ENCODE results near the gene SUPT3H.

SUPT3H gene

DNA sequence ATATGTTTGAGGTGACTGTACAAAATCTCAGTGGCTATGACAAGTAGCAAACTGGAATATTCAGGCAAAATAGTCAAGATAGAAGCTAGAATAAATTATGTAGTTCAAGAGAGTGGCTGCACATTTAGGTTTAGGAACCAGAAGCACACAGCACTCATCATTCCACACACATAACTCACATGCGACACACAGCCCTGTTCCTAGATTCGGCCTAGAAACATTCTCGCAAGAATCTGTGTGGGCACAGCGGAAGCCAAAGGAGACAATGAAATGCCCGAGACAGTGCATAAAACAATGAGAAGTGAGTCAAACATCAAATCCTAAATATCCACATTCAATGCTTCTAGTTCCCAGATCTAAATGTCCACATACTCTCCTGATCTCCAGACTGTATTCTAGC is 9.5 kb upstream of the SUPT3H start:
- no peak for DNase-seq

DNA sequence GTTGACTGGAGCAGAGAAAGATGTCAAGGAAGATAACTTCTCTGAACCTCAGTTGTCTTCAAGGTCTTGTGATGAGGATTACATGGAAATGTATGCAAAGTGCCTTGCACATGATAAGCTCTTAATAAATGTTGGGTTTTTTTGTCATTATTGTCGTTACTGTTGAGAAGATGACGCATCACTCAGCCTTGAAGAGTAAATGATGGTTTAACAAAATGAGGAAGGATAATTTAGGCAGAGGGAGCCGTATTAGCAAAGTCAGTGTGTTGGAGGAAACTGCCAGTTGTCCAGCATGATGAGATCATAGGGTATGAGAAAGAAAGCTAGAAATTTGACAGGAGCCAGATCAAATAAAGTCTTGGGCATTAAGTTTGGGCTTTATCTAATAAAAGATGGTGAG is 8.8 kb upstream of the SUPT3H start:
- no peak for DNase-seq

DNA sequence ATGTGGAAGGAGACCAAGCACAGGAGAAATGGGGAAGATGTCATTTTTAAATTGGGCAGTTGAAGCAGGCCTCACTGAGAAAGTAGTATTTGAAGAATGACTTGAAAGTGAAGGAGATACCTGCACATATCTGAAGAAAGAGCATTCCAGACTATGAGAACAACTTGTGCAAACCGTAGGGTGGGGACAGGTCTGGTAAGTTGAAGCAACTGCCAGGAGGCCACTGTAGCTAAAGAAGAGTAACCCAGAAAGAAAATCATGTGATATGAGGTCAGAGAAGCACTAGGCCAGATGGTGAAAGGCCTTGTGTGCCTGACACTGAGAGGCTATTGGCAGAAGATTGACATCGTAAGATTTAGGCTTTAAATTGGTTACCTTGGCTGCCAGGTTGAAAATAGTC is 4.7 kb upstream of the SUPT3H start:
- DNase-seq: no peak

DNA sequence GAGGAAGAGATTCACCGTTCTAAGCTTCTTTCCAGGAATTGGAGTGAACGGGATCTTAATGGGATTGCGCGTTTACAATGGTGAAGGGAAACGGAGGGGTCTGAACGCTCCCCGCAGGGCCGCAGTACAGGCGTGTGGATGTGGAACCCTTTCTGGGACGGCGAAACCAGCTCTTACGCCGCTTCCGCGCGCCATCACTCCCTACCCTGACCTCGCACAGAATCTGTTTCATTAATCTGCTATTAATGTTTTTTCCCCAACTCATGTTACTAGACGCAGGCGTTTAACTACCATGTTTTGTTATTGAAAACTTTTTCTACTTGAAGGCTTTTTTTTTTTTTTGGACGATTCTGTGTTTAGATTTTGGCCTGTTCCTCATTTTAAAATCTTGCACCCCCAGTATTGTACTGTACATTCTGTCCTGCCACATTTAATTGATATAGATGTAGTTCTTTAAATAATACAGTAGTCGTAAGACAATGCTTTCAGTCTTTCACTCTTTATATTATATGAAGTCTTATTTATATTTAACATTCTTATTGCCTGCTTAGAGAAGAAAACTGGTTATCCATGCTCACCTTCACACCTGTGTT is 696 bp upstream of the SUPT3H start:
- DNase-seq: peak; percentile 70 to 75

DNA sequence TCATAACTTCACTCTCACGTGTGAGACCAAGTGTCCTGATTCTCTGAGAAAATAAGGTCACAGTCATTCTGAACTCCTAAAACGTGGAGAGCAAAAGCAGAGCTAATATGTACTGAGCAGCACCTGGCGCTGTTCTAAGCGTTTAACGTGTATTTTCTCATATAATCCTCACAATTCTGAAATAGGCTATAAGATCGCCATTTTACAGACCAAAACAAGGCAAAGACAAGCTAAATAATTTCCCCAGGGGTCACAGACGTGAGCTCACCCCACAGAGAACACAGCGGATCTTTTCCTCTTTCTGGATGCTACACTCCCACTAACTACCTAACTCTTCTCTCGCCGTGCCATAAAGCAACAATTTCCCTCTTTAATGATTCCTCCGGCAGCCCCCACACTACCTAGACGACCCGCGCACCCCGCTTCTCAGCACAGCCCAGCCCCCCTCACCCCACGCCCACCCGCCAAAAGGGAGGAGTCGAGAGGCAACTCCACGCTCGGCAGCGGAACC is 636 bp downstream of the SUPT3H start:
- peak; percentile 48 to 68 for DNase-seq

DNA sequence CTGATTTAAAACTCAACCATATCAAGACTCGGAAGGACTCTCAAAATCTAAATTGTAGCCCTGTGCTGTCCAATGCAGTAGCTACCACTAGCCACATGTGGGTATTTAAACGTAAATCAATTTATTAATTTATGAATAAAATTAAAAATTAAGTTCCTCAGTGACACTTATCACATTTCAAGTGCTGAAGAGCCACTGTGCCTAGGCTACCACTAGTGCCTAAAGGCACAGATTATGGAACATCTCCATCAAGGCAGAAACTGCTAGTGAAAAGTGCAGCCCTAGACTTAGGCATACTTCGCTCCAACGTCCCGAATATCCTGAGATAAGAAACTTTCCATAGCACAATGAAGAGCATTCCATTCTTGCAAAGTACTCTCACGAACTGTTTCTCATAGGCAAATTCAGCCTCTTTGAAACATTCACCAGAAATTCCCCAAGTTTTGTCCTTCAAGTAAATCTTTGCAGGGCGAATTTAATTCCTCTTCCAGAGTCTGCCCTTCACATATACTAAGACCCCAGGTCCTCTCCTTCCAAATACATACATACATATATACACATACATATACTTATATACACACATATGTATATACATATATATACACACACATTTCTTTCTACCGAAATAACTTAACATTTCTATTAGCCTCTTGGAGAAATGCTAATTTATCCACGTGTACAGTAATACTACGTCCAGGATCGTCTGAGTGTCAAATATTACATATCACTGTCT is 1.3 kb downstream of the SUPT3H start:
- no peak for DNase-seq

DNA sequence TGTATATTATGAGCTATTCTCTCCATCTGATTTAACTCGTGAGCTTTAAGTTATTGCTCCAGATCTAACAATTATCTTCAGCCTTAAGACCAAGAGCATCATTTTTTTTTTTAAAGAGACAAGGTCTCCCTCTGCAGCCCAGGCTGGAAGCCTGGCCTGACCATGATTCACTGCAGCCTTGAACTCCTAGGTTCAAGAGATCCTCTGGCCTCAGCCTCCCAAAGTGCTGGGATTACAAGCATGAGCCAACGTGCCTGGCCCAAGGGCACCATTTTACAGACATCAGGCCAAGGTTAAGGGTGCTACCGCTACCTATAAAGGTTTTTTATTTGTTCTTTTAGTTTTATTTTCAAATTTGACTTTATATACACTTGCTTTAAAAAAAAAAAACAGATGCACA is 2.3 kb downstream of the SUPT3H start:
- no peak for DNase-seq

DNA sequence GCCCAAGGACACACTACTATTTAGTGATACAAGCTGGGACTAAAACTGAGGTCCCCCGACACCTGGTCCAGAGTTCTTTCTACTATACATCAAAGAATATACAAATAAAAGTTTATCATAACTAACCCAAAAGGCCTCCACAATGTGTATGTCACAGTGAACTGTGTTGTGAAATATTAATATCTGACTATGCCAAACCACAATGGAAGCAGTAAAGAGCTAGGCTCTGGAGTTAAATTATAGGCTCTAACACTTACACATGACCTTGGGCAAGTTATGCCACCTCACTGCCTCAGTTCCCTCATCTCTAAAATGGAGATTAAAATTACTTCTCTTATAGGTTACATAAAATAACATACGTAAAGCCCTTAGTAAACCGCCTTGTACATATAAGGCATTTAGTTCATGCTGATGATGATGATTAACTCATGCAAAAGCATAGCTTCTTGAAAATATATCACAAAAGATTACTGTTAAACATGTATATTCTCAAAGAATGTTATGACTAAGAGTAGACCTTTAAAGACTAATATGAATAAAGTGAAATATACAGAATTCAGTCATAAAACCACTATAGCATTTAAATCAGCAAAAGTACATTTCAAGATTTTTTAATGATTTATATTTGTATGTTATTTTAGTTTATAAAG is 5.7 kb downstream of the SUPT3H start:
- DNase-seq: no peak

DNA sequence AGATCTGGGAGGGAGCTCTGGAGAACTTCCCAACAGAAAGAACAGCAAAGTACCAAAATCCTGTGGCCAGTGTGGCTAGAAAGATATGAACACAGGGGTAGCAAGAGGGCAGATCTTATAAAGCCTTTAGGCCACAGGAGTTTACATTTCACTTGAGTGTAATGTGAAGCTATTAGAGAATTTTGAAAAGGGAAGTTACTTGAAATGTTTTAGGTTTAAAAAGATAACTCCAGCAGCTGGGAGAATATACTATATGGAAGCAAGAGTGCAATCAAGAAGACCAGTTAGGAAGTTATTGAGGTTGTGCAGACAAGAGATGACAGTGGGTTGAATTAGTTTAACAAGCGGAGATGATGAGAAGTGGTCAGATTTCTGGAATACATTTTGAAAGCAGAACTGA is 7.9 kb downstream of the SUPT3H start:
- DNase-seq: peak; percentile 14 to 28

DNA sequence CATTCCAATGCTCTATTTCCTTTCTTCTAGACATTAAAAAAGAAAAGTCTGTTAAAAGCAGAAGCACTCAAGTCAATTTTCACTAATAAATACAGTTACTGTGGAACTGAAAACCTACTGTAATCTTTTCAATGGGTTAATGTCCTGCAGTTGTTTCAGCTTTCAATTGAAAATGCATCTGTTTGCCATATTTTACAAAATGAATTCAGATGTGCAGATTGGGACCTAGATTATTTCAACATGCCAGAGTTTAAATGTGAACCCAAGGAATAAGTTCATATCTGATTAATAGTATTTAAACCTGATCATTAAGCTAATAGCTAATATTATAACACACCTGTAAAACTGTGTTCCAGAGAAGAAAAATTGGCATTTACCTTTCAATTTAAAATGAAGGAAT is 9.7 kb downstream of the SUPT3H start:
- DNase-seq: no peak

DNA sequence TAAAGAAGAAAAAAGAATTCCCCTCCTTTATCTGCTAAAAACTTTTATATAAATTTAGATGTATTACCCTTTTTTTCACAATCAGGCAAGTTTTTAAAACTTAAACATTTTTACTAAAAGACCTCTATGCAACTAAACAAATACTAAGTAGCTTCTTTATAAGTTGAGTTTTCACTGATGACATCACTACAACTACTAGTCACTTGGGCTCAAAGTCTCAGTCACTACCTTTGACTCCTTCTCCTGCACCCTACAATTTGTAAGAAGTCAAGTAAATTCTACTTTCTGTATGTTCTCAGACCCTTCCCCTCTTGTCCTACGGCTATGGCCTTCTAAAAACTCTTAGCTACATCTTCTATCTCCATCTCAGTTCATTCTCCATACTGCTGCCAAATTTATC is 11.2 kb downstream of the SUPT3H start:
- no peak for DNase-seq

DNA sequence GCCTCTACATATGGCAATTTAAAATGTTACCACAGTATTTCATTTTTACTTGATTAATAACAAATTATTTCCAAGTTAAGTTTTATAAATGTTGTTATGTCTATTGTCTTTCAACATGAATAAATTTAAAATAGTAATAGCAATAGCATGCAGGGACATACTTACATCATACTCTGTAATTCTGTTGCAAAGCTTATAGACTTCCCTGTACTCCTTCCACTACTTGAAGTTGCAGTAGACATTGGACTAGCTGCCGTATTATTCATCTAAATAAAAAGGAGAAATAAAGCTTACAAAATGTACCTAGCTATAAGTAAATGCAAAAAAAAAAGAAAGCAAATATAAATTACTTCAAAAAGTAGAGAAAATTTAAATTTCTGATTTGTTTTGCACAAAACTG is 12.7 kb downstream of the SUPT3H start:
- DNase-seq: no peak

DNA sequence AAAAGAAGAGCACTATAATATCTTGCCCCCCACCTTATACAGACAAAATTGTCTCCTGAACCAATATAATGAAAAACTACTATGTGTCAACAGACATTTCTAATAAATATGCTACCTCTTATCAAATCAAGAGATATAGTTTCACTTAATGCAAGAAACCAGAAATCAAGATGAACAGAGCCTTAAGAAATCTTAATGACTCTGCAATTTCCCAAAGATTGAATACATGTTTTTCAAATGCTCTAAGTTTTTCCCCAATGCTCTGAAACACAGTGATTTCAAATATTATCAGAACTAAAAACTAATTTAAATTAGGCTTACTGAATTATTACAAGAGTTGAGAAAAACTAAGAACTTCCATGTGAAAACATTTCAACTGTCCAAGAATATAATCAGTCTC is 13.3 kb downstream of the SUPT3H start:
- no peak for DNase-seq

DNA sequence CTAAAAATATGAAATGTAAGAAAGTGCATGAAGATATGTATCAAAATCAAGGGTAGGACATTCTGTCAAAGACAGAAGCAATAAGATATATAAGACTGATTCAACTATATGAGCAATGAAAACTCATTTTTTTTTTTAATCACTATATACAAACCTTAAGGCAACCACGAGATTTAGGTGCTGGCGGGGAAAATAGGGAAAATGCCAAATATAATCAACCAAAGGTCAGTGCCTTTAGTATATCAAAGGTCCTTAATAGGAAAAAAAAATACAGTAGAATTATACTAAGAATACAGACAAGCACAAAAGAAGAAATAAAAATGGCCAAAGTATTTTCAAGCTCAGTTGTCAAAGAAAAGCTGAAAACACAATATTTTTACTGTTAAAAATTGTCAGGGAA is 24.1 kb downstream of the SUPT3H start:
- no peak for DNase-seq

DNA sequence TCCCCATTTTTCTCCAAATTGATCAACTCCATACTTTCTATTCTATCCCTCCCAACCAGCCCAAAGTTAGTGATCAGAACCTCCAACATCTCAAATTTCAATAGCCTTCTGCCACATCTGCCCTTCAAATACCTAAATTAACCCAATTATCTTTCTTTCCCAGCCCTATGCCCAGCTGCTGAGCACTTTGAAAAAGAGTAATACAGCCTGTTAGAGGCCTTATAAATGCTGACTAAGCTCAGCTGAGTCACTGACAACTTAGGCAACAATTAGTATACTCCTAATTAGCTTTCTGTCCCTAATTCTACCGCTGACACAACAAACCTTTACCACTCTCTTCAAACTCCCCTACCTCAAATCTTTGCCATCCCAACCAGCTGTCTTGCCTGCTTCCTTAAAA is 26.1 kb downstream of the SUPT3H start:
- no peak for DNase-seq

DNA sequence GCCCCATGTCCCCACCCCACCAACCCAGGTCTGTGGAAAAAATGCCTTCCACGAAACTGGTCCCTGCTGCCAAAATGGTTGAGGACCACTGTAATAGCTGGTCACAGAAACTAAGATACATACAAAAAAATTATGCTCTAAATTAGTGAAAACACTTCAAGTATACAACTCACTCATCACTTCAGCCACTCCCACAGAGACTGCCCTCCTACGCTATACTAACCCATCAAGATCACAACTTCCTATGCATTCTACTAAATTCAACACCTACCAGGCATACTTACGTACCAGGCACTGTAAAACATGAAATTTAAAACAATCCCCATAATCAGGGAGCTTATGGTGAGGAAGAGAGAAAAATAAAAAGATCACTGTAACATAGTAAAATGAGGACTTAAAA is 26.7 kb downstream of the SUPT3H start:
- DNase-seq: no peak

DNA sequence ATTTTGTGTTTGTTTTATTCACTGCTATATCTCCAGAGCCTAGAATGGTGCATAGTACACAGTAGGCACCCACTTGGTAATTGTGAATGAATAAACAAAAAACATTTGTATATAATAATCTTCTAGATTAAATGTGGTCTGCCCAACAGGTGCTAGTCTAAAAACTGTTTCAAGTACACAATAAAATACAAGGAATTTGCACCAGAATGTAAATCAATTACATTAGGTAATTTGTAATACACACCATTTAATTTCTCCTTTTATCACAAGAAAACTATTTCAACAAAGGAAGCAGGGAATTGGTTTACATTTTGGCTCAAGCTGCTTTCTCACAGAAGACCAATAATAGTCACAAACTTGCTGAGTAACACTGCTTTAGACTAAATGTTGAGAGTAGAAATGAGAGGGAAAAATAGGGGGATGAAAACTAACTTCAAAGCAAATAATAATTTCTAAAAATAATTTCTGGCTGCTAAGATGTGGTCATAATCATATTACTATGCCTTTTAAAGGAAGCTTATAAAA is 27.5 kb downstream of the SUPT3H start:
- no peak for DNase-seq

DNA sequence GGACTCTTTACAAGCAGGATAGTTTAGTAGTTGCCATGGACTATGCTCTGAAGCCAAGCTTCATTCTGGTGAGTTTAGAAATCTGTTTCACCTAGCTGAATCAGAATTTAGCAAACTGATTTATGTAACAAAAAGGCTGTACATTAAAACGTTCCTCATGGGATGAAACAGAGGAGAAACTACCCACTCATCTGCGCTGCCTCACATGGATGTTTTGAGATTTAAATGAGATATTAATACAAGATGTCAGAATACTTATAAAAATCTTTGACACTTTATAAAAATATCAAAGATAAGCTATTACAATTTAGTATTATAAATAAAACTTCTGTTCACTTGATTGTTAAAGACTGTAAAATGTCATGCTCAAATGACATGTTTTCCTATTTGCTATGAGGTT is 32.8 kb downstream of the SUPT3H start:
- DNase-seq: no peak

DNA sequence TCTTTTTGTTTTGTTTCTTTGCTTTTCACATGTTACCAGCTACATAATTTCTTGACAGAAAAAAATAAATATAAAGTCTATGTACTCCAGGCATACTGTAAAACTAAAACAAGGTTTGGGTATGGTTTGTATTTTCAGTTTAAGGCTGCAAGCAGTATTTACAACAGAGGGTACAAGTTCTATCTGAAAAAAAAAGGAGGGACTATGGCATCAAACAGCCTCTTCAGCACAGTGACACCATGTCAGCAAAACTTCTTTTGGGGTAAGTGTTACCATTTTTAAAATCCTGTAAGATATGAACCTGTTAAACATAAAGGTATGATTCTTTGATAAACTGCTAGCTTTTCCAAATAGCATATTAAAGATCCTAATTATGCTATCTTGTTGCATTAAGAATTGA is 49.2 kb downstream of the SUPT3H start:
- no peak for DNase-seq

DNA sequence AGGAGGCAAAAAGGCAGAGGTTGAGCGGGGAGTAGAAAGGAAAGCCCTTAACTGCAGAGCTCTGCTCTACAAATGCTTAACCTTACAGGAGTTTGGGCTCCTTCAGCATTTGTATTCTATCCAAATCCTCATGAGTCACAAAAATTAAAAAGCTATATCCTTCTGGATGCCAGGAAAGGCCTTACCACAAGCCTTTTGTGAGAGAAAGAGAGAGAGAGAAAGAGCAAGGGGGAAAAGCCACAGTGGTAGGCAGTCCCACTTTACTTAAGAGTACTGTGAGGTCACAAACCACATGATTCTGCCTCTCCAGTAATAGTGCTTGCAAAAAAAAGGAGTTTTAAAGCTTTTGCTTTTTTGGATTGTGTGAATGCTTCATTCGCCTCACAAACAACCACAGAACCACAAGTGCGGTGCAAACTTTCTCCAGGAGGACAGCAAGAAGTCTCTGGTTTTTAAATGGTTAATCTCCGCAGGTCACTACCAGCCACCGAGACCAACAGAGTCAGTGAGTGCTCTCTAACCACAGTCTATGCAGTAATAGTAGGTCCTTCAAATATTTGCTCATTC is 49.7 kb downstream of the SUPT3H start, which contains the start of gene RUNX2:
Gene RUNX2, plus strand, starts transcription at position 375 of the 567 bp plus-strand sequence. CDS start 397 bp downstream, outside the sequence.
- DNase-seq: peak in 1 of 2 experiments; percentile 18

DNA sequence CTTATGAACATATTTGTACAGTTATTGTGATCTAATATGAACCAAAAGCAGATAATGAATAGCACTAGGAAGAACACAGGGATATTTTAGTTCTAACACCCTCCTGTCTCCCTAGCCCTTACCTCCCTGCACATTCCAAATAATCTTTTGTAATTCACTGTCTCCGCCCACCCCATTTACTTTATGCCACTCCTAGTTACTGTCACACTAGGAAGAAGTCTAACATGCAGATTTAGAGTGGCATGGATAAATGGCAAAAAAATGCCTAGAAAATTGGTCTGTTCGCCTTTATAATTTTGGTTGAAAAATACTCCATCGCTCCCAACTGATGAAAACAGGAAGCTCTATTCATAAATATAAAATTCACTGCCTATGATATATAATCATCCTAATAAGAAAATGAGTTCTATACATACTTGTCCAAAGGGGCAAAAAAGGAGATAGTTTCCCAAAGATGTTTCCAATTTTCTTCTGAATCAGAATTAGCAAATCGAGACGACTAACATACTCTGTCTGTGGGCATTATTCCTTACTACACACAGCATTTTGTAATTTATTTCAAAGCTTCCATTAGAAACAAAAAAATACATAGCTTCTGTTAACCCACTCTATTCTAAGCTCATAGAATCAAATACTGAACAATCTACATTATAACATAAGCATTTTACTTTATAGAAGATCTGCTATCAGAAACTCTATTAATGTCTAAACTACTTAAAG is 50.9 kb downstream of the SUPT3H start:
- no peak for DNase-seq

DNA sequence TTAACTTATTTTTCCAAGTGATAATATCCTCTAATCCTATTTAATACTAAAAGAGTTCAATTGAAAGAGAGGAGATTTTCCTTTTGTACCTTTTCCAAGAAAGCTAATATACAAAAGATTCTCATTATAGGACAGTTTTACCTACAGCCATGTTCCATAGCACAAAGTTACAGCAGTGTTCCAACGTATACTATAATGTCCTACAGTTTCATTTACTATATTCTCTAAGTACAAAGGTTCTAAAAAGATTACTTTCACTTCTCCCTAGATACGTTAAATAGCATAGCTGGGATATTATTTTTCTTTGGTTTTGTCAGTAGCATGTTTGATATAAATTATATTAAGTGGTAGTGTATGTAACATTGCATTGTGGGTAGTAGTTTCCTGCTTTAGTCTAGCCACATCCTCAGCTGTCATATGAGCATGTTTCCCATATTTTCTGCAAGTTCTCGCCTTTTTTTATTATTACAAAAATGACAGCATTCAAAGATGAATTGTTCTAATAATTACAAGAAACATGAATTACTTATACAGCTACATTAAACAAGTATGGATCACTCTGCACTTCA is 54.0 kb downstream of the SUPT3H start:
- DNase-seq: peak; percentile 16 to 19
